Activated CD4-positive, alpha-beta T cell treated with anti-CD3 and anti-CD28 coated beads, Interleukin-2, amount 50 U/mL, for 48 hours (primary cell): ENCODE results near the gene C5orf52.
"Not testable (repeated sequence)": the region's sequence is repeated elsewhere in the genome, so short reads cannot be mapped to it uniquely, and the experiment has no call there.

Experiments
- DNase-seq, 2 experiments: peaks; one replicate each; pipeline ENCODE4 v3.0.0-alpha.2; 2020

The C5orf52 gene

DNA sequence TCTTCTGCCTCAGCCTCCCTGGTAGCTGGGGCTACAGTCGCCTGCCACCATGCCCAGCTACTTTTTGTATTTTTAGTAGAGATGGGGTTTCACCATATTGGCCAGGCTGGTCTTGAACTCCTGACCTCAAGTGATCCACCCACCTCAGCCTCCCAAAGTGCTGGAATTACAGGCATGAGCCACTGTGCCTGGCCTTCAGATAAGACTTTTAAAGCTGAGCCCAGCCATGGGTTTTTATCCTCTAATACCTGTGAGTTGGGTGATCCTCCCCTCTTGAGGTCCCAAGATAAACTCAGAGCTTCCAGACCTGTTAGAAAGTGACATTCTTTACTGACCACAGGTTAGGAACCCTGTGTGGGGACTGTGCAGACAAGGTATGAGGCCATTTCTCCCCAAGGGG is 56.5 kb downstream of the C5orf52 start:
- not testable (repeated sequence) for DNase-seq
